Measurements from ENCODE around the gene TGM6.

Gene TGM6

GRCh38 chr20:2380601-2381000 lies at the start of gene TGM6:
Gene TGM6 (plus strand): TSS chr20:2380901. CDS start chr20:2380969, 68 bp downstream.
- DNase-seq (ENCODE audit: low read depth in 2 of 2) = no peak

- DNase-seq (ENCODE audit: low read depth in 2 of 2) = no peak
These were observed 49.6 kb upstream of the TGM6 start for GRCh38 chr20:2331106-2331505.

GRCh38 chr20:2331901-2332565 lies 48.7 kb upstream of the TGM6 start:
- no peak for DNase-seq (ENCODE audit: low read depth in 2 of 2)

- no peak for DNase-seq (ENCODE audit: low read depth in 2 of 2)
These were observed 48.0 kb upstream of the TGM6 start for GRCh38 chr20:2332711-2333110.

- DNase-seq (ENCODE audit: low read depth in 2 of 2) = no peak
These were observed 46.9 kb upstream of the TGM6 start for GRCh38 chr20:2333821-2334220.

- DNase-seq (ENCODE audit: low read depth in 2 of 2) = no peak
These were observed 45.4 kb upstream of the TGM6 start for GRCh38 chr20:2335096-2335870.

GRCh38 chr20:2336471-2336870 lies 44.2 kb upstream of the TGM6 start:
- DNase-seq (ENCODE audit: low read depth in 2 of 2) = no peak

- DNase-seq (ENCODE audit: low read depth in 2 of 2) = no peak
These were observed 43.6 kb upstream of the TGM6 start for GRCh38 chr20:2337142-2337541.

GRCh38 chr20:2338411-2339066 lies 42.2 kb upstream of the TGM6 start:
- no peak for DNase-seq (ENCODE audit: low read depth in 2 of 2)

- DNase-seq (ENCODE audit: low read depth in 2 of 2) = no peak
These were observed 40.6 kb upstream of the TGM6 start for GRCh38 chr20:2340136-2340535.

GRCh38 chr20:2340823-2341222 lies 39.9 kb upstream of the TGM6 start:
- no peak for DNase-seq (ENCODE audit: low read depth in 2 of 2)

- DNase-seq (ENCODE audit: low read depth in 2 of 2) = no peak
These were observed 39.4 kb upstream of the TGM6 start for GRCh38 chr20:2341336-2341735.

GRCh38 chr20:2342243-2342642 lies 38.5 kb upstream of the TGM6 start:
- no peak for DNase-seq (ENCODE audit: low read depth in 2 of 2)

GRCh38 chr20:2346188-2346587 lies 34.5 kb upstream of the TGM6 start:
- no peak for DNase-seq (ENCODE audit: low read depth in 2 of 2)

- no peak for DNase-seq (ENCODE audit: low read depth in 2 of 2)
These were observed 32.4 kb upstream of the TGM6 start for GRCh38 chr20:2348336-2348735.

GRCh38 chr20:2349801-2350200 lies 30.9 kb upstream of the TGM6 start:
- no peak for DNase-seq (ENCODE audit: low read depth in 2 of 2)

- no peak for DNase-seq (ENCODE audit: low read depth in 2 of 2)
These were observed 30.1 kb upstream of the TGM6 start for GRCh38 chr20:2350606-2351005.

- DNase-seq (ENCODE audit: low read depth in 2 of 2) = no peak
These were observed 27.5 kb upstream of the TGM6 start for GRCh38 chr20:2353231-2353630.

GRCh38 chr20:2357114-2357513 lies 23.6 kb upstream of the TGM6 start:
- no peak for DNase-seq (ENCODE audit: low read depth in 2 of 2)

GRCh38 chr20:2358006-2358405 lies 22.7 kb upstream of the TGM6 start:
- DNase-seq (ENCODE audit: low read depth in 2 of 2) = no peak

GRCh38 chr20:2361035-2361593 lies 19.6 kb upstream of the TGM6 start:
- DNase-seq (ENCODE audit: low read depth in 2 of 2) = no peak

GRCh38 chr20:2363187-2363586 lies 17.5 kb upstream of the TGM6 start:
- DNase-seq (ENCODE audit: low read depth in 2 of 2) = no peak

GRCh38 chr20:2363587-2363986 lies 17.1 kb upstream of the TGM6 start:
- DNase-seq (ENCODE audit: low read depth in 2 of 2) = no peak
